IMR-90 (cell line): ENCODE results near the gene MYO7B. TPM values are rescaled to one million over a fixed set of nuclear protein-coding genes. Genes with fewer than 3 reads are reported as not detected.

ENCODE experiments used
- ATAC-seq: fragments of 200-7000 bp; cut with Tn5 transposase; 2 replicates; pipeline ENCODE4 v1.9.1; 2020; ENCODE audit warnings: low read depth, mild to moderate bottlenecking, moderate library complexity
- BruUV-seq: library from RNA; stranded (reverse); fragments of 400-500 nt; replicated peaks from 2 replicates; lab custom pipeline; 2021; lab: Mats Ljungman, UMichigan
- CTCF ChIA-PET: fragments of 300-600 bp; formaldehyde crosslinking; extraction: SDS; loops from one replicate; lab custom pipeline; 2021; ENCODE audit warnings: antibody characterized with exemption; lab: Yijun Ruan, JAX
- POLR2A ChIA-PET: fragments of 300-600 bp; sonication (Branson Sonifier 250); formaldehyde crosslinking; loops from one replicate; lab custom pipeline; 2022; ENCODE audit warnings: antibody characterized with exemption; ENCODE audit not compliant: unreplicated experiment; lab: Charles Lee
- DNase-seq: peaks from one replicate; pipeline ENCODE4 v3.0.0; 2013
- H2AFZ ChIP-seq: replicated peaks from 2 replicates; pipeline ENCODE3; 2013; ENCODE audit warnings: low read length, mild to moderate bottlenecking; ENCODE audit not compliant: poor library complexity
- H2AK5ac ChIP-seq: 2 replicates; pipeline ENCODE4 v1.6.1; 2013; ENCODE audit warnings: low read depth, low read length, inconsistent platforms
- H2AK9ac ChIP-seq: replicated peaks from 2 replicates; pipeline ENCODE3; 2013; ENCODE audit warnings: mild to moderate bottlenecking, low read depth, low read length, moderate library complexity; ENCODE audit not compliant: poor library complexity
- H2BK120ac ChIP-seq: 2 replicates; pipeline ENCODE4 v1.6.1; 2013; ENCODE audit warnings: low read depth, low read length, inconsistent platforms
- H2BK15ac ChIP-seq: 3 replicates; pipeline ENCODE4 v1.6.1; 2013; ENCODE audit warnings: low read depth, low read length, inconsistent platforms
- H2BK20ac ChIP-seq: 2 replicates; pipeline ENCODE4 v1.6.1; 2013; ENCODE audit warnings: low read depth, mild to moderate bottlenecking, inconsistent platforms, low read length, moderate library complexity
- H2BK5ac ChIP-seq: 2 replicates; pipeline ENCODE4 v1.6.1; 2013; ENCODE audit warnings: mild to moderate bottlenecking, low read depth, low read length, inconsistent platforms; ENCODE audit not compliant: poor library complexity, severe bottlenecking
- H3K14ac ChIP-seq: replicated peaks from 2 replicates; pipeline ENCODE4 v1.6.1; 2013; ENCODE audit warnings: low read depth, low read length, inconsistent platforms
- H3K18ac ChIP-seq: 2 replicates; pipeline ENCODE4 v1.6.1; 2013; ENCODE audit warnings: low read depth, low read length, control low read depth
- H3K23ac ChIP-seq: 2 replicates; pipeline ENCODE4 v1.6.1; 2013; ENCODE audit warnings: low read depth, low read length, inconsistent platforms
- H3K27ac ChIP-seq: 2 replicates; pipeline ENCODE4 v1.5.1; 2013; ENCODE audit warnings: mild to moderate bottlenecking, control low read depth, low read length; ENCODE audit not compliant: insufficient read depth
- H3K27me3 ChIP-seq: 2 replicates; pipeline ENCODE4 v1.6.1; 2013; ENCODE audit warnings: low read length; ENCODE audit not compliant: control insufficient read depth, insufficient read depth
- H3K36me3 ChIP-seq: 2 replicates; pipeline ENCODE4 v1.6.1; 2013; ENCODE audit warnings: low read length, mixed read lengths; ENCODE audit not compliant: control insufficient read depth, insufficient read depth
- H3K4ac ChIP-seq: 2 replicates; pipeline ENCODE4 v1.6.1; 2013; ENCODE audit warnings: low read depth, low read length, inconsistent platforms
- H3K4me1 ChIP-seq: 2 replicates; pipeline ENCODE4 v1.6.1; 2013; ENCODE audit warnings: low read length, mixed read lengths; ENCODE audit not compliant: control insufficient read depth, insufficient read depth
- H3K4me2 ChIP-seq: 2 replicates; pipeline ENCODE4 v1.6.1; 2013; ENCODE audit warnings: low read depth, mild to moderate bottlenecking, control low read depth, low read length, moderate library complexity
- H3K4me3 ChIP-seq: 2 replicates; pipeline ENCODE4 v1.5.1; 2013; ENCODE audit warnings: low read depth, mild to moderate bottlenecking, control low read depth, low read length, moderate library complexity; ENCODE audit not compliant: insufficient read depth
- H3K56ac ChIP-seq: 2 replicates; pipeline ENCODE4 v1.6.1; 2013; ENCODE audit warnings: low read length, inconsistent platforms; ENCODE audit not compliant: insufficient read depth; ENCODE audit errors: extremely low read depth
- H3K79me1 ChIP-seq, 2 experiments: 2 replicates each; pipeline ENCODE4 v1.6.1; 2013; ENCODE audit warnings: low read length in 2 of 2, inconsistent platforms in 1 of 2, low read depth in 1 of 2
- H3K9ac ChIP-seq: 2 replicates; pipeline ENCODE4 v1.6.1; 2013; ENCODE audit warnings: low read depth, low read length, control low read depth
- H3K9me1 ChIP-seq: 2 replicates; pipeline ENCODE4 v1.6.1; 2013; ENCODE audit warnings: low read length, inconsistent platforms; ENCODE audit not compliant: insufficient read depth
- H3K9me3 ChIP-seq: 2 replicates; pipeline ENCODE4 v1.6.1; 2013; ENCODE audit warnings: low read length; ENCODE audit not compliant: control insufficient read depth, insufficient read depth
- H4K20me1 ChIP-seq: 2 replicates; pipeline ENCODE4 v1.6.1; 2013; ENCODE audit warnings: low read length, inconsistent platforms; ENCODE audit not compliant: insufficient read depth
- H4K5ac ChIP-seq: 2 replicates; pipeline ENCODE4 v1.6.1; 2013; ENCODE audit warnings: mild to moderate bottlenecking, low read depth, low read length, control low read depth
- H4K8ac ChIP-seq, 2 experiments: 2 replicates each; pipeline ENCODE4 v1.6.1; 2013; ENCODE audit warnings: low read depth in 2 of 2, low read length in 2 of 2, control low read depth in 1 of 2, inconsistent platforms in 1 of 2
- H4K91ac ChIP-seq: 2 replicates; pipeline ENCODE4 v1.6.1; 2013; ENCODE audit warnings: low read depth, low read length, inconsistent platforms; ENCODE audit not compliant: insufficient read depth
- BHLHE40 ChIP-seq: fragments of 150-350 bp; IDR thresholded peaks from 2 replicates; pipeline ENCODE4 v1.6.1; 2016; ENCODE audit warnings: mild to moderate bottlenecking, low read depth, low read length
- CEBPB ChIP-seq: IDR thresholded peaks from 2 replicates; pipeline ENCODE4 v1.6.1; 2012; ENCODE audit warnings: low read depth, low read length, improper control_type of control experiment
- FOS ChIP-seq: fragments of 150-350 bp; IDR thresholded peaks from 2 replicates; pipeline ENCODE4 v1.6.1; 2016; ENCODE audit warnings: low read depth, low read length
- MAFK ChIP-seq: IDR thresholded peaks from 2 replicates; pipeline ENCODE4 v1.6.1; 2012; ENCODE audit warnings: low read depth, low read length, improper control_type of control experiment
- MAZ ChIP-seq: IDR thresholded peaks from 2 replicates; pipeline ENCODE4 v1.6.1; 2012; ENCODE audit warnings: low read depth, mild to moderate bottlenecking, low read length, improper control_type of control experiment, moderate library complexity, borderline replicate concordance
- MXI1 ChIP-seq: IDR thresholded peaks from 2 replicates; pipeline ENCODE4 v1.6.1; 2012; ENCODE audit warnings: low read depth, mild to moderate bottlenecking, low read length, moderate library complexity, borderline replicate concordance
- NFE2L2 ChIP-seq: fragments of 150-350 bp; IDR thresholded peaks from 2 replicates; pipeline ENCODE4 v1.6.1; 2016; ENCODE audit warnings: low read depth, mild to moderate bottlenecking, low read length
- RAD21 ChIP-seq: IDR thresholded peaks from 2 replicates; pipeline ENCODE4 v1.6.1; 2012; ENCODE audit warnings: low read length, improper control_type of control experiment
- RCOR1 ChIP-seq: IDR thresholded peaks from 2 replicates; pipeline ENCODE4 v1.6.1; 2012; ENCODE audit warnings: mild to moderate bottlenecking, low read length, improper control_type of control experiment; ENCODE audit not compliant: insufficient replicate concordance
- RFX5 ChIP-seq: IDR thresholded peaks from 2 replicates; pipeline ENCODE4 v1.8.0; 2012; ENCODE audit warnings: low read depth, mild to moderate bottlenecking, low read length, moderate library complexity
- SMC3 ChIP-seq: fragments of 150-350 bp; IDR thresholded peaks from 2 replicates; pipeline ENCODE4 v1.6.1; 2016; ENCODE audit warnings: low read depth, mild to moderate bottlenecking, antibody characterized with exemption, low read length, moderate library complexity
- WGBS, 2 experiments: methylation state at CpG; one replicate each; pipeline versions ENCODE4 v1.1.5 to v1.1.7; 2013; ENCODE audit warnings: missing lambda C conversion rate in 2 of 2; ENCODE audit not compliant: insufficient read length in 1 of 2; ENCODE audit errors: extremely low coverage in 2 of 2; 5-methylcytosine and 5-hydroxymethylcytosine counted together
- dilution Hi-C: fragments of 300-500 bp; cut with HindIII; formaldehyde crosslinking; loops from one replicate; pipeline ENCODE4 v1.14.3; 2018; ENCODE audit warnings: low sequenced_read_pairs; ENCODE audit not compliant: unreplicated experiment
- in situ Hi-C: fragments of 300-500 bp; cut with MboI; formaldehyde crosslinking; loops from 3 replicates; pipeline ENCODE4 v1.14.3; 2019; ENCODE audit warnings: low sequenced_read_pairs, inconsistent platforms, mixed read lengths
- intact Hi-C: fragments of 100-400 bp; cut with micrococcal nuclease; formaldehyde crosslinking; loops from 2 replicates; pipeline ENCODE4 v1.10.0; 2022
- polyA plus RNA-seq, 3 experiments: library from polyadenylated mRNA; depleted of rRNA; stranded (reverse); fragments of >200 nt; gene quantifications; 2 replicates each; pipeline ENCODE4 v1.2.3, GENCODE V29; 2012; ENCODE audit warnings: low replicate concordance in 1 of 3
- total RNA-seq: library from RNA; depleted of rRNA; stranded (reverse); fragments of >200 nt; gene quantifications from 2 replicates; pipeline ENCODE4 v1.2.3, GENCODE V29; 2012
- TF ChIP-seq, protein P1 (sequence below): fragments of 150-350 bp; IDR thresholded peaks from 2 replicates; pipeline ENCODE4 v1.6.1; 2016; ENCODE audit warnings: low read depth, mild to moderate bottlenecking, low read length, moderate library complexity, borderline replicate concordance

Gene MYO7B
- total and polyA plus RNA-seq, 2 of the 4 experiments (the other 2 are of a cell fraction): 0.18 to 0.46 TPM

GRCh38 chr2:127652786-127653357, 117.4 kb downstream of the MYO7B start:
- ATAC-seq (no peak), DNase-seq (no peak)
- Histone ChIP-seq H3K9me1 (peaks cover 6% of the 10 kb centered on the region; the same call in 1 of the 2 replicates), H3K14ac (no peak overlapping the region), H2AK9ac (no peak overlapping the region), H3K4me2 (no peak overlapping the region), H3K9me3 (no peaks in the 10 kb centered on the region), H3K27ac (no peak overlapping the region), H2BK20ac (no peak overlapping the region), H3K9ac (no peak overlapping the region), H2BK15ac (no peak overlapping the region), H3K4ac (no peak overlapping the region), H4K5ac (no peak overlapping the region), H3K23ac (no peak overlapping the region), H3K79me1 (peaks cover 0 to 19% of the 10 kb centered on the region in 2 experiments; a peak in 3 of 4 replicates), H2AK5ac (no peak overlapping the region), H4K8ac (no peak overlapping the region), H2BK120ac (no peak overlapping the region), H2BK5ac (no peak overlapping the region), H4K20me1 (peaks cover 16% of the 10 kb centered on the region), H2AFZ (no peak overlapping the region), H3K18ac (no peak overlapping the region), H4K91ac (no peak overlapping the region), H3K4me1 (peaks cover 2% of the 10 kb centered on the region; the same call in 1 of the 2 replicates), H3K56ac (no peak overlapping the region), H3K4me3 (no peak overlapping the region), H3K27me3 (no peaks in the 10 kb centered on the region), H3K36me3 (peaks cover 18% of the 10 kb centered on the region)
- ChIA-PET CTCF (no interaction called here), POLR2A (no interaction called here)
- TF ChIP-seq BHLHE40: no peak
- no peak for TF ChIP-seq MAFK
- no peak for TF ChIP-seq CEBPB
- TF ChIP-seq RAD21: no peak
- TF ChIP-seq, protein P1, sequence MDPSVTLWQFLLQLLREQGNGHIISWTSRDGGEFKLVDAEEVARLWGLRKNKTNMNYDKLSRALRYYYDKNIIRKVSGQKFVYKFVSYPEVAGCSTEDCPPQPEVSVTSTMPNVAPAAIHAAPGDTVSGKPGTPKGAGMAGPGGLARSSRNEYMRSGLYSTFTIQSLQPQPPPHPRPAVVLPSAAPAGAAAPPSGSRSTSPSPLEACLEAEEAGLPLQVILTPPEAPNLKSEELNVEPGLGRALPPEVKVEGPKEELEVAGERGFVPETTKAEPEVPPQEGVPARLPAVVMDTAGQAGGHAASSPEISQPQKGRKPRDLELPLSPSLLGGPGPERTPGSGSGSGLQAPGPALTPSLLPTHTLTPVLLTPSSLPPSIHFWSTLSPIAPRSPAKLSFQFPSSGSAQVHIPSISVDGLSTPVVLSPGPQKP: no peak
- TF ChIP-seq MAZ: no peak
- no peak for TF ChIP-seq SMC3
- no peak for TF ChIP-seq RFX5
- no peak for TF ChIP-seq RCOR1
- TF ChIP-seq FOS: no peak
- TF ChIP-seq NFE2L2: no peak
- TF ChIP-seq MXI1: no peak
- in situ Hi-C loops (no loop called here), intact Hi-C loops (loop anchor here (1.0 kb wide), 1 partner anchor 8 kb away; no protein-coding TSS in a partner anchor), dilution Hi-C loops (no loop called here)
- 70% methylated on average over 16 of the region's 25 CpGs; no CpG with 5 or more reads in 1 of the 2 experiments for WGBS, 2 experiments
- BruUV-seq: no TSS peak
